Suppressor macrophage treated with lipopolysaccharide for 1 hour (primary cell): ENCODE data around the gene SH3GLB2.
"Not testable (repeated sequence)": the region's sequence is repeated elsewhere in the genome, so short reads cannot be mapped to it uniquely, and the experiment has no call there.

Experiments used
- DNase-seq, 3 donors: peaks; one replicate each; pipeline ENCODE4 v3.0.0-alpha.2; 2020 to 2022

The SH3GLB2 gene

DNA sequence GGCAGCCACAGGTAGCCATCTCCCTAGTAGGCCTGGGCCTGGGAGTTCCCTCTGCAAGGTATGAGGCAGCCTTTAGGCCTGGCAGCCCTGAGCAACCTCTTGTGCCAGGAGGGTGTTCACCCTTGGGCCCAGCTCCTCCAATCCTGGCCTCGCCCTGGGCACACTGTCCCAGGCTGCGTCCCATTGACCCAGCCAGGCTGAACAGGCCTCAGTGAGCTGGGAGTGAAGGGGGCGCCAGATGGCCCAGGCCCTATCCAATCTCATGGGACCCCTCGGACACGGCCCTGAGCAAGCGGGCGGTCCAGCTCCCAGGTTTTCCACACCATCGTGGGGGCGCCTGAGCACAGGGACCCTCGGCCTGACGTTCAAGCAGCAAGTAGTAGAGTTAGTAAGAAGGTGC lies 14.5 kb downstream of the SH3GLB2 start:
- no peak for DNase-seq

DNA sequence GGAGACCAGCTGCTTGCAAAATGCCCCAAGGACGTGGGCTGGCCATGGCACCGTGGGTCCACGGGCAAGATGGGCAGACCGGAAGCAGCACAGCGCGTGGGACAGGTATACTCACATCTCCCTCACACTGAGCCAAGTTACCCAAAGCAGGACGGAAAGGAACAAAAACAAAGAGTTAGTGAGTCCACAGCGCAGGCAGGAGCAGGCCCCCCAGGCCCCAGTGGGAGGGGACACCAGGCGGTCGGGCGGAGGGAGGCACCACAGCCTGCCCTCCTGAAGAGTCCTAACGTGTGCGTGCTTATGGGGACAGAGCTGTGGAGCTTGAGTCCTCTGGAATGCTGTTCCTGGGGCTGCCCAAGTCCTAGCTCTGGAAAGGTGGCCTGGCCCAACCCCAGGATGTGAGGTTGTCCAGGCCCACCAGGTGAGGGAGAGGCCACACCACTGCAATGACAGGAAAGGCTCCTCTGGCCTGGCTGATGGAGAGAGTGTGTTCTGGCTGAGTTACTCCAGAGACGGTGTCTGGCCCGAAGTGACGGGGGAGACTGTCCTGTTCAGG lies 15.2 kb downstream of the SH3GLB2 start:
- DNase-seq = no peak

DNA sequence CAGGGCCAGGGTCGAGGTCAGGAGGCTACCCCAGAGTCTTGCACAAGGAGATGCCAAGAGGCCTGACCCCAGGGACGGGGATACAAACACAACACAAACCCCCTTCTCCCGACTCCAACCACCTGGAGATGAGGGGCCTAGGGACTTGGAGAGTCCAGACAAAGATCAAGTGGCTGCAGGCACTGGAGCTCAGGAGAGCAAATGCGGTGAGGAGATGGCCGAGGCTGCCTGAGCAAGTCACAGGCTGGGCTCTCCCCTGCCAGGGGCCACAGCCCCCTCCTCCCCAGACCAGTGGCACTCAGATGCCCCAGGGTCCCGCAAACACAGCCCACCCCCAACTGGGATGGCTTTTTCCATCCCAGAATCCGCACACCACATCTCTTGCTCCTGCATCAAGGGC lies 15.8 kb downstream of the SH3GLB2 start:
- no peak for DNase-seq

DNA sequence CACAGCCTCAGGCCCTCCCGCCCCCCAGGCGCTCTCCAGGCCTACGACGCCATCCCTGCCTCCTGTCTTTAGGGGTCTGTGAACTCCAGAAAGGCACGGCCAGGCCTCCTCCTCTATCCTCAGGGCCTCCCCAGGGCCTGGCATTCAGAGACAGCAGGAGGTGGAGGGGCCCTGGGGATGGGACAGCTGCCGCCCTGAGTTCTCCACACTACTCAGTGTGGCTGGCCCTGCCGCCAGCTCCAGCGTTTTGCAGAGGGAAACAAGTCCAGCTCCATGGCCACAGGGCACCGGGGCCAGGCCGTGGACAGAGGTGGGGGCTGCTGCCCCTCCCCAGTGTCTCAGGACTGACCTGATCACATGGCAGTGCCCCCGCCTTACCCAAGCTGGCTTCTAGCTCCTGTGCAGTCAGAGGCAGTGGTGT lies 16.4 kb downstream of the SH3GLB2 start:
- no peak for DNase-seq

DNA sequence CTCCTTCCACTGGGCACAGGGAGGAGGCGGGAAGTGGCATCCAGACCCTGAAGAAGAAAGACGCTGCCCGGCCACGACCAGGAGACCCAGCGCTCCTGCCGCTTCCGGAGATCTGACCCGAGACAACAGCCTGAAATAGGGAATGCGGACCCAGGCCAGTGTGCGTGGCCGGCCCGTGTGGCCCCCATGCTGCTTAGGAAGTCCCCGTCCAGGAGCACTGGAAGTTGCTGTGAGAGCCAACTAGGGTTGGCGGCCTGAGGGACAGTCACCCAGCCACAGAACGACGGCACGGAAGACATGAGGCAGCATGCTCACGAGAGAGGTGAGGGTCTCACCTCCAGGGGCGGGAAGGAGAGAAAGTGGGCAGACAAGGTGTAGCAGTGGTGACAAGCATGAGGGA lies 17.0 kb downstream of the SH3GLB2 start:
- no peak for DNase-seq

DNA sequence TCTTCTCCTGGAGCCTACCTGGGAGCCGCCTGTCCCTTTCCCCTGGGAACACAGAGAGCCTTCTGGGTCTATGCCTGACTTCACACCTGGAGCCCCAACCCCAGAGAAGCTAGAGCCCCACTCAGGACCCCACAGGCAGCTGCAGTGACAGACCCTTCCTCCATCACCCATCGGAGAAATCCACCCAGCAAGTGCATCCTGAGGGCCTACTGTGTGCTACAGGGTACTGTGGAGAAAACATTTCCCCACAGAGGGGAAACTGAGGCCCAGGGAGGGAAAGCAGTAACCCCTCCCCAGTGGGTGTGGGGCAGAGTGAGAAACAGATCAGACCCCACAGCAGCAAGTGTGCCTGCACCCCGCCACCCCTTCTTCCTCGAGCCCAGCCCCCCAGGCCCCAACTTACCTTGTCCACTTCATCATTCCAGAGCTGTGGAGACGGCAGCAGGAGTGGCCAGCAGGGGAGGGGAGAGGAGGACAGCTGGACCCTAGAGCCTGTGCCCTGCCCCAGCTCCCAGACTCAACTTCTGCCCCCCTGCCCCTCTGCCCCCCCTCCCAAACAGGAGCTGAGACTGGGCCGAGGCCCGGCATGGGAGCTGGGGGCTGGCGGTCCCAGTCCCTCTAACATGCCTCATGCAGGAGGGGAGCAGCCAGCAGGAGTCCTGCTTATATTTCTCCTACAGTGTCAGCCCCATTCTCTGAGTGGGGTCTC lies 17.7 kb downstream of the SH3GLB2 start:
- no peak for DNase-seq

DNA sequence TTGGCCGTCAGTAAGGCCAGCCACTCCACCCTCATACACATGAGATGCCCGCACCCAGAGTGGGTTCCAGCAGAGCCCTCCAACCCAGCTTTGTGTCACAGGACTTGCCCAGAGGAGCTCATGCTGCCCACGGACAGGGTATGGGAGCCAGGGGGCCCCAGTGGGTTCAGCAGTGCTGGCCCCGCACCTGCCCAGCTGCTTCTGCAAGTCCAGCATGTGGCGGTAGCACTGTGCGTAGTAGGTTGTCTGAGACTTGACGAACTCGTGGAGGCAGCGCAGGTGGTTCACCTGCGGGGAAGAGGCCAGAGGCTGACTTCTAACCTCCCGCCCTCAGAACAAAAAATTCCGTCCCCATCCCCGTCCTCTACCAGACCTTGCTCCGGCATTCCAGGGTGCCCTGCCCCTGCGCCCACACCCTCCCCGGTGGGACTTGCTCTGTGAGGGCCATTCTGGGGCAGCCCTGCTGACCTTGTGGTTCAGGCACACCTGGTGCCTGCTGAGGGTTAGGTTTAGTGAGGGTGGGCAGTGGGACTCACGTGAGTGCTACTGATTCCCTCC lies 18.5 kb downstream of the SH3GLB2 start:
- DNase-seq = no peak

DNA sequence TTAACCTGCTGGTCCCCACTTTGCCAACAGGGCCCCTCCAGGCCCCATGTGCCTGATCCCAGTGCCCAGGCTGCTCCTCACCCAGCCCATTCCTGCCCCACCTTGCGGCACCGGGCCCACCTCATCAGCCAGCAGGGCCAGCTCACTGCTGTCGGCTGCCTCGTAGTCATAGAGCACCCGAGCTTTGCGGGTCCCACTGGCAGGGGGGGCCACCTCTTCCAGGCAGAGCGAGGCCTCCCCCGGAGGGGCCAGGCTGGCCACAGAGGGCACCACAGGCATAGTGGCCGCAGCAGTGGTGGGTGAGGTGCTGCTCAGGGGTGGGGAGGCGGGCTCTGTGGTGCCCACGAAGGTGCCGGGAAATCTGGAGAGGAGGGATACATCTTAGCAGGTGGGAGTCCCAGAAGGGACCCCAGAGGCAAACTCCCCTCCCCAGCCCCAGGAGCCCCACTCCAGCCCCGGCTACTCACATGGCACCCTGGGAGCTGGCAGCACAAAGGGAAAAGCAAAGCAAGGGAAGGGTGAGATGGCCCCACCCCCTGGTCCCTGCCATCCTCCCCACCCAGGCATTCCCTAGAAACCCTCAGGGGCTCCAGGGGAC lies 19.0 kb downstream of the SH3GLB2 start:
- no peak for DNase-seq

DNA sequence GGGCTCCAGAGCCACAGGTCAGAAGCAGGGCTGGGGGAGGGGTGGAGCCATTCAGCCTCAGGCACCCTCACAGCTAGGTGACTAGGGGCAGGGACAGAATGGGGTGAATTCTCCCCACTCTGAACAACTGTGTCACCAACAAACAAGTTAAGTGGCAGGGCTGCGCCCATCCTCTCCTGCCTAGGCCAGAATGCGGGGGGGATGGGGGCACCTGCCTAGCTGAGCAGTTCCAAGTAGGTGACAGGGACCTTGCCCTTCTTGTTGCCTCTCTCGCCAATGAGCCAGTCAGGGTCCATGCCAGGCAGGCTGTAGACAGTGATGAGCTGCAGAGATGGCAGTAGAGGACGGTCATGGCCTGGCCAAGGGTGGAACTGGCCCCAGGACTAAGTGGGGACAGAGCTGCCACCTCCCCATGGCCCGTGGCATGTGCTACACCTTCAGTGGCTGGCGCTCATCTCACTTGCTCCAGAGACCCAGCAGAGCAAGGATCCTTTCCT lies 19.6 kb downstream of the SH3GLB2 start:
- DNase-seq = no peak

DNA sequence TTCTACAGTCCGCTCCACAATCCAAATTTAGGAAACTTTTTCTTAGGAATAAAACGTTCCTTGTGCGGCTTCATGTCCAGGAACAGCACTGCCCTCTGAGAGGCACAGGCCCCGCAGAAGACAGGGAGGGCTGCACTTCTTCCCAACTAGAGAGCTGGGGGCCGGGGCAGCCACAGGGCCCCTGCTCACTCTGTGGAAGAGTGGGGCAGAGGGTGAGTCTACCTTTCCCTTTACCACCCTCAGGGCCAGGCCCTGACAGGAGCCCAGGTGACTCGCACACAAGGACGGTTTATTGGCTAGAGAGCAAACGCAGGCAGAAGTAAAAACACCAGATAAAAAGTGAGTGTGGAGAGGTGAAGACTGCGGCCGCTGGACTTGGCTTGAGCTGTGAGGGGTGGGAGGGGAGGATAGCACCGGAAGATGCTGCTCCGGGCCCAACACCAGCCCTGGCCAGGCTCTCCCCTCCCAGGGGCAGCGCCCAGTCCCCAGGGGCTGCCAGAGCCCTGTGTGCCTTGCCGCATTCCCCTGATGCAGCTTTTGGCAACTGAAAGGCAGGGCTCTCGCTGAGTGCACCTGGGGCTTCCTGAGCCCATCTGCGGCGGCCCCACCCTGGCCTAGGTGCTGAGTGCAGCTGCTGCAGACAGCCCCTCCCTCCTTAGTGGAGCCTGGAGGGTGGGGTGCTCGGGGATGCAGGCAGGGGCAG lies 20.2 kb downstream of the SH3GLB2 start:
- no peak for DNase-seq

DNA sequence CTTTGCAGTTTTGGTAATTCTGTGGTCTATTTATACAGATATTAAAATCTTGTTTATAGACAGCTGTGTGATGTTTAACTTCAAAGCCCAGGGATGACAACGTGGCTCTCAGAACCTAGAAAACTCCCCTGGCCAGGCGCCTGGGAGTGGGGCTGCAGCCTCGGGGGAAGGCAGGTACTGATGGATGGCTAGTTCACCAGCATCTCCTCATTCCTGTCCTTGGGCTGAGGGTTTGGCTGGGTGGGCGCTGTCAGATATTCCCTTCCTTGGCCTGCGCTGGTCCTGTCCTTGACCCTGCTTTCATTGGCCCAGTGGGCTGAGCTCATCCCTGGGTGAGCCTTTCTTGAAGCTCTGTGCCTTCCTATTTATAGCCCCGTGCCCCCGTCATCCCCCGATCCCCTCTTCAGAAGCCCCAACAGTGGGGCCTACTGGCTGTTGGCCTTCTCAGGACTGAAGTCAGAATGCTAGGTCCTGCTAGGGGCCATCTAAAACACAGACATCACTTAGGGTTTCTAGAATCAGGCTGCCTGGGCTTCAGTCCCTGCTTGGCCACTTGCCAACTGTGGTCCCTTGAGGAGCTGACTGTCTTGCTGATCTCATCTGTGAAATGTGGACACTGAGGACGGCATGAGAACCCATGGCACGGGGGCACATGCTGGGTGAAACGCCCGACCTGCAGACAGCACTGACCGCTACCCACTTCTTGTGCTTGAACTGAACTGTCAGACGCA lies 20.9 kb downstream of the SH3GLB2 start:
- DNase-seq = no peak

DNA sequence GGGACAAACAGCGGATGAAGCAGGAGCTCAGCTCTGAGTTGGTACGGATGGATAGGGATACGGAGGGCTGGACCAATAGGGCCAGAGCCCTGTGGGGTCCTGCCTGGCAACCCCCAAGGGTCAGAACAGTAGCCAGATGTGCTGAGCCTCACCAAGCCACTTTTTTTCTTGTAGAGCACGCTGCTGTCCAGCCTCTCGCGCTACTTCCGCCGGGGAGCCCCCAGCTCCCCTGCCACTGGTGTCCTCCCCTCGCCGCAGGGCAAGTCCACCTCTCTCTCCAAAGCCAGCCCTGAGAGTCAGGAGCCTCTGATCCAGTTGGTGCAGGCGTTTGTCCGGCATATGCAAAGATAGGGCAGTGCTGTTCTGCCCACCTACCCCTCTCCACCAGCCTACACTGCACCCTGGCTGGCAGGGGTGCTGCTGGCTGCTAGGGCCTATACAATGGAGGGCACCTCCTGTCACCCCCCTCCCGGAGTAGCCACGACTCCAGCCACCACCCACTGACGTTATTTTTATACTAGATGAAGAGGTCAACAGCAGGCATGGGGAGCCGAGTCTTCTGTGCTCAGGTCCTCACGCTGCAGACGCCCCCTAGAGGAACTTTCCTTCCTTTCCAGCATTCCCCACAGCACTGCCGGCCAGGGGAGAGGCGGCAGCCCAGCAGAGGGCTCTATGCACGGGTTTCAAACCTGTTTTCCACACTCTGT lies 21.6 kb downstream of the SH3GLB2 start:
- peak; percentile 62 to 82 (median 77) for DNase-seq

DNA sequence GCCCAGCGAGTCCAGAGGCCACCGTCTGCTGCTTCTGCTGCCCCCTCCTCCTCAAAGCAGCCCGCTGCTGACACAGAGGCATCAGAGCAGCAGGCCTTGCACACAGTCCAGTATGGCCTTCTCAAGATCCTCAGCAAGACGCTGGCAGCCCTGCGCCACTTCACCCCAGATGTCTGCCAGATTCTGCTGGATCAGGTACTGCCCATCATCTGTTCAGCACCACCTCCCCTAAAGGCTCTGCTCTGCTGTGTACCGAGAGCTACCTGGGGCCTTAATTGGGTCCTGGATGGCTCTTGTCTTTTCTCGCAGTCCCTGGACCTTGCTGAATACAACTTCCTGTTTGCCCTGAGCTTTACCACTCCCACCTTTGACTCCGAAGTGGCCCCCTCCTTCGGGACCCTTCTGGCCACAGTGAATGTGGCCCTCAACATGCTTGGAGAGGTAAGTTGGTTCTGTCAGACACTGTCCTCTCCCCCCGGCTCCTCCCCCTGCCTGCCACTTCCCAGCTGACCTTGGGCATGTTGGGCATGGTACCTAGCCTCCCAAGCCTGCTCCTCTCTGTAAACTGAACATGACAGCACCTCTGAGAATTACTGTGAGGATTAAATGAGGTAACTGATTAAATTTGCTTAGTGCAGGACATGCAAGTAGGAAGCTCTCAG lies 22.7 kb downstream of the SH3GLB2 start:
- no peak for DNase-seq

DNA sequence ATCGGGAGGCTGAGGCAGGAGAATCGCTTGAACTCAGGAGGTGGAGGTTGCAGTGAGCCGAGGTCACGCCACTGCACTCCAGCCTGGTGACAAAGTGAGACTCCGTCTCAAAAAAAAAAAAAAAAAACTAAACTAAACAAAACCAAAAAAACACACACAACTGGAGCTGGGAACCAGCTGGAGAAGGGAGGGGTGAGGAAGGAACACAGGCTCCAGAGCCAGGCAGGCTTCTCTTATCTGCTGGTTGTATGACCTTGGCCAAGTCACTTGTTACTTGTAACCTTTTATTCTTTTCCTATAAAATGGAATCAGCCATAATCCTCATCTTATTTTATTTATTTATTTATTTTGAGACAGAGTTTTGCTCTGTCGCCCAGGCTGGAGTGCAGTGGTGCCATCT lies 24.0 kb downstream of the SH3GLB2 start:
- not testable (repeated sequence) for DNase-seq

DNA sequence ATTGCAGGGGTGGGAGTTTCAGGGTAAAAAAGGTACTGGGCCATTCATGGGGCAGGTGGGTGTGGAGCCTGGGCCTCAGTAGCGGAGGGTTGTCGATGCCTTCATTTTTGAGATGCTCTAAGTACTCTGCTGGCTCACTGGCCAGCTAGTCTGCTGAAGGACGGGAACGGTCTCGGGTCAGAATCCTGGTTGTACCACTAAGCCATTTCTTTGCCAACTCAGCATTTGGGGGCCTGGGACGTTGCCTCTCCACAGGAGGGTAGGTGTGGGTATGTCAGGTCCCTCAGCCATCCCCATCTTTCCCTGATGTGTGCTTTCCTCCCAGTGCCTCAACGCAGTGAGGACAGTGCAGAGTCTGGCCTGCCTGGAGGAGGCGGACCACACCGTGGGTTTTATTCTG lies 25.1 kb downstream of the SH3GLB2 start:
- DNase-seq = no peak

DNA sequence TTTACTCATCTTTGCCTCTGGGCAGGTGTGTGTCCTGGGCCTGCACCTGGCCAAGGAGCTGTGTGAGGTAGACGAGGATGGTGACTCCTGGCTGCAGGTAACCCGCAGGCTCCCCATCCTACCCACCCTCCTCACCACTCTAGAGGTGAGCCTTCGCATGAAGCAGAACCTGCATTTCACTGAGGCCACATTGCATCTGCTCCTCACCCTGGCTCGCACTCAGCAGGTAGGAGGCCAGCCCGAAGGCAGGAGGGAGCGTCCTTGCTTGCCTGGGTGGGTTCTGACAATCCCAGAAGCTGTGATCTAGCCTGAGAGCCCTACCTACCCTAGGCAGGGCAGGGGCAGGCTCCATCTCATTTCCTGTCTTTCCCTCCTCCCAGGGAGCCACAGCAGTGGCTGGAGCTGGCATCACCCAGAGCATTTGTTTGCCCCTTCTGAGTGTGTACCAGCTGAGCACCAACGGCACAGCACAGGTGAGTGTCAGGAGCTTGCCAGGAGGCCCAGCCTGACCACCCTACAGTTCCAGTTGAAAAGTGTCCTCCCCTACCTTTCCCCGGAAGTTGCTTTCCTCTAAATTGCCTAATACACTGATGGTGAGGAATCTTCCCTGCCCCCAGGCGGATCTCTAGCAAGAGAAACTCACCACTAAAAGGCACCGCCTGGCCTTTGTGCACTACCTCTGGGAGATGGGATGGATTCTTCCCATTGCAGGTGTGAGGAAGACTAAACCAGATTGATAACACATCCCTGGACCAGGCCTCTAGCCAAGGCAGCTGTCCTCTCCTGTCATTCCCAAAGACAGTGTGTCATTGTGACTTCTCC lies 26.4 kb downstream of the SH3GLB2 start:
- no peak for DNase-seq

DNA sequence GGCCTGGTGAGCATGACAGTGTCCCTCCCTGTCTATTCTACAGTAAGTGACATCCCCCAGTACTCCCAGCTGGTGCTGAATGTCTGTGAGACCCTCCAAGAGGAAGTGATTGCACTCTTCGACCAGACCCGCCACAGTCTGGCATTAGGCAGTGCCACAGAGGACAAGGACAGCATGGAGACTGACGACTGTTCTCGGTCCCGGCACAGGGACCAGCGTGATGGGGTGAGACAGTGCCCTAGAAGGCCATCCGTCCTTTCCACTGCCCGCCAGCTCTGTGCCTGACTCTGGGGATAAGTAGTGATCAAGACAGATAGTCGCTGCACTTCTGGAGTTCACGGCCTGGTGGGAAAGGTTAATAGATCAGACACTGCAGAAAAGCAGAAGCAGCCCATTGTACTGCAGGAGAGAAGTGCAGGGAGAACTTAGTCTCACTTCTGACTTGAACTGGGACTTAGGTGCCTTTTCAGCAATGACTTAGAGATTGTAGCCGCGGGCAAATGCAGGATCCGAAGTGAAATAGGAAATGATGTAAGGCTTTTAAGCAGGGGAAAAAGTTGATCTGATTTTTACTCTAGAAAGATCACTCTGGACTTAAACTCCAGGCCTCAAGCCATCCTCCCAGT lies 28.4 kb downstream of the SH3GLB2 start:
- no peak for DNase-seq

DNA sequence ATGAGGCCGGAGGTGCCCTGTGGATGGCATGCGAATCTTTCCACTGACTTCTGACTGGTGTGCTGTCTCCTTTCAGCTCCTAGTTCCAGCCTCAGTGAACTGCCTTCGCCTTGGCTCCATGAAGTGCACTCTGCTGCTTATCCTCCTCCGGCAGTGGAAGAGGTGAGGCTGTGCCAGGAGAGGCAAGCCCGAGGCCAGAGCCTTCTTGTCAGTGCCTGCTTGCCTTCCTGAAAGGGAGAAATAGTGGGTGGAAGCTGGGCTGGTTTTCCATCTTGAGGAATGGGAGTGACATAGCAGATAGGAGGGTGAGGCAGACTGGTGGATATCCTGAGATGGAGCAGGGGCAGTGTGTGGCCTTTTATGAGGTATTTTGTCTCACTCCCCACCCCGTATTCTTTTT lies 29.7 kb downstream of the SH3GLB2 start:
- DNase-seq = no peak

DNA sequence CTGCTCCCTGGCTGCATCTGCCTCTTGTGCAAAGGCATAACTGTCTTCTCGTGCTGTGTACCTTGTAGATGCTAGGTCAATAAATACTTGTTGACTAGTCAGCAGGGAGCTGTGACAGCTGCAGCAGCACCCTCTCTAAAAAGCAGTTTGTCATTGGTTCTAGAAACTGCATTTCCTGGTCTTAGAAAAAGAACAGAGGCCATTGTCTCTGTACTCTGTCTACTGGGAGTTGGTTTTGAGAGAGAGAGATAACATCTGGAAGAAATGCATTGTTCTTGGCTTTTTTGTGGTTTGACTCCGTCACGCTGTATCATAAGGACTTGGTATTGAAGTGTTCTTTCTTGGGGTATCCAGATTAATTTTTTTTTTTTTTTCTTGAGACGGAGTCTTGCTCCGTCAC lies 32.3 kb downstream of the SH3GLB2 start:
- DNase-seq = no peak

DNA sequence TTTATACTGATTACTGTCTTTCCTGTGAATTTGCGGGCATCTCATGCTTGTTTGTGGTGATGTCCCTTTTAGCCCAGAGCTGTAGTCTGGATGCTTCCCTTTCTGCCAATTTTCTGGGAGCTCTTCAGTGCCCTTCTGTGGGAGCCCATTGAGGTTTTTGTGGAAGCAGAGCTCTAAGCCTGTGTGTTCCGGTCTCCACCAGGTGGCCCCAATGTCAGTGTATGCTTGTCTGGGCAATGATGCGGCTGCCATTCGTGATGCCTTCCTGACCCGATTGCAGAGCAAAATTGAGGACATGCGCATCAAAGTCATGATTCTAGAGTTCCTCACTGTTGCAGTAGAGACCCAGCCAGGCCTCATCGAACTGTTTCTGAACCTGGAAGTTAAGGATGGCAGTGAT lies 35.1 kb downstream of the SH3GLB2 start:
- no peak for DNase-seq
